Measurements from ENCODE around the gene FAM184A. TPM values are rescaled to one million over a fixed set of nuclear protein-coding genes. Genes with fewer than 3 reads are reported as not detected.

The FAM184A gene
- total and polyA plus RNA-seq, 12 donors = 0.91 to 5.2 (median 2.7) TPM

DNA sequence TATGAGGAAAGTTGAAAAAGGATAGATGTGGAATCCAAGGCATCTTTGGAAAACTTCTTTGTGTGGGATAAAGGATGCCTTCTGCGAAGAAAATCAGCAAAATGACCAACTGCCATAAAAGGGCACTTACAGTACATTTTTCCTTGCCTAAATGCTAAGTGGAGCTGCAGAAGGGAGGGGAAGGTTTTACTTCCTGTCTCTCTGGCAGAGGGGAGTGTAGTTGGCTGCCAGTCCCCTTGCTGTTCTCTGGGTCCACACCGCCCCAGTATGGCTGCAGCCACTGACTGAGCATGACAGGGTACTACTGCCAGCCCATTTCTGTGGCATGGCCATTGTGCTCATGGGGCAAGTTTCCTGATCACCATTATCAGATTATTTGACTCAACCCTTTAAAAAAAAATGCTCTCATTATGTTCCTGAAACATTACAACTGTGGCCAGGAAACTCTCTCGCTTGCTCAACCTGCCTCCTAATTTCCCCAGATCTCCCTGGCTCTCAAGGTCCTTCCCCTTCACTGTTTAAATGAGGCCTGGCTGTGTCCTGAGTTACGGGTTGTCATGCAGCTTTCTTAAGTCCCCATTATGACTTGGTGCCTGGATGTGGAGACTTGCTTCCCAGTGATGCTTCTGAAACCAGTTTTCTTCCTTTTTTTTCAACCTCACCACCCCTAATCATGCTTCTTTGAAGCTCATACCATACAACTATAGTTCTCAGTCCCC is 34.5 kb upstream of the FAM184A start:
- DNase-seq = peak in 4 of 7 donors; percentile 13 to 40 (median 23)
- no peaks in the 10 kb centered on the region for H3K4me1 ChIP-seq (replicated peaks in 1 of 2)
- H3K9me3 ChIP-seq (replicated peaks in 1 of 3) = no peaks in the 10 kb centered on the region
- no peaks in the 10 kb centered on the region for H3K27me3 ChIP-seq
- 64 to 80% (median 69%) methylated on average over 4 of the region's 4 CpGs for WGBS, 4 donors
- H3K4me3 ChIP-seq = no peak overlapping the region
- H3K27ac ChIP-seq = no peak overlapping the region
- H3K36me3 ChIP-seq (replicated peaks in 1 of 2) = no peaks in the 10 kb centered on the region
- intact Hi-C loops (cut with DNase I) = loop anchor here in 1 of 2 donors (5.0 kb wide), 1 partner anchor 146 kb away; no protein-coding TSS in a partner anchor
- no peak for TF ChIP-seq POLR2A (IDR thresholded peaks at IDR 0.05)
- TF ChIP-seq, protein P1, sequence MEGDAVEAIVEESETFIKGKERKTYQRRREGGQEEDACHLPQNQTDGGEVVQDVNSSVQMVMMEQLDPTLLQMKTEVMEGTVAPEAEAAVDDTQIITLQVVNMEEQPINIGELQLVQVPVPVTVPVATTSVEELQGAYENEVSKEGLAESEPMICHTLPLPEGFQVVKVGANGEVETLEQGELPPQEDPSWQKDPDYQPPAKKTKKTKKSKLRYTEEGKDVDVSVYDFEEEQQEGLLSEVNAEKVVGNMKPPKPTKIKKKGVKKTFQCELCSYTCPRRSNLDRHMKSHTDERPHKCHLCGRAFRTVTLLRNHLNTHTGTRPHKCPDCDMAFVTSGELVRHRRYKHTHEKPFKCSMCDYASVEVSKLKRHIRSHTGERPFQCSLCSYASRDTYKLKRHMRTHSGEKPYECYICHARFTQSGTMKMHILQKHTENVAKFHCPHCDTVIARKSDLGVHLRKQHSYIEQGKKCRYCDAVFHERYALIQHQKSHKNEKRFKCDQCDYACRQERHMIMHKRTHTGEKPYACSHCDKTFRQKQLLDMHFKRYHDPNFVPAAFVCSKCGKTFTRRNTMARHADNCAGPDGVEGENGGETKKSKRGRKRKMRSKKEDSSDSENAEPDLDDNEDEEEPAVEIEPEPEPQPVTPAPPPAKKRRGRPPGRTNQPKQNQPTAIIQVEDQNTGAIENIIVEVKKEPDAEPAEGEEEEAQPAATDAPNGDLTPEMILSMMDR (IDR thresholded peaks at IDR 0.05) = no peak

DNA sequence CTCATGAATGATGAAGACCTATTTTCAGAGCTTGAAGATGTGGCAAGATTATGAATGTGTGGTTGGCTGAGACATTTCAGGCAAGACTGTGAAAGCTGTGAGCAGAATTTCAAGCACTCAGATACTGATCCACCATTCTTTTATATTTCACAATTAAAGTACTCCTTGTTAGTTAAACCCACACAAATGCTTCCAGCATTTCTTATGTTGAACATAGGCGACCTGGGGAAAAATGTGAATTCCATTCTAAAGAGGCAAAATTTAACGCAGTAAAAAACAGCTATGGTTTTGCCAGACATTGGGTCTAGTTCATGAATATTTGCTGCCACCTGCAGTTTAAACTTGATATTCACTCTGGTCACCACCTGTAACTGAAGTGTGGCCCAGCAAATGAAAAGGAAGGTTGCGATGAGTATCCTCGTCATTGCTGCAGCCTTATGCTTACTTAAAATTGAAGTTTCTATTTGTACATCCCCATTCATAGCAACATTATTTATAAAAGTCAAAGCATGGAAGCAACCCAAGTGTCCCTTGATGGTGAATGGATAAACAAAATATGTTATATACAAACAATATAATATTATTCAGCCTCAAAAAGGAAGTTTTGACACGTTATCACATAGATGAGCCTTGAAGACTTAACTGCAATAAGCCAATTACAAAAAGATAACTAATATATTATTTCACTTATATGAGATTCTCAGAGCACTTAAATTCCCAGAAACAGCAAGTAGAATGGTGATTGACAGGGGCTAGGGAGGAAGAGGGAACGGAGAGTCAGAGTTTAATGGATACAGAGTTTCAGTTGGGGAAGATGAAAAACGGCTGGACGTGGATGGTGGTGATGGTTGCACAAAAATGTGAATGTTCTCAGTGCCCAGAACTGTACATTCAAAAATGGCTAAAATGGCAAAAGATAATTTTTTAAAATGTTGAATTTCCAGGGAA is 32.4 kb upstream of the FAM184A start:
- 24 to 34% (median 29%) methylated on average over 8 of the region's 8 CpGs for WGBS, 4 donors
- Histone ChIP-seq H3K27me3 (no peaks in the 10 kb centered on the region), H3K4me1 (replicated peaks in 1 of 2) (no peaks in the 10 kb centered on the region), H3K27ac (no peak overlapping the region), H3K36me3 (replicated peaks in 1 of 2) (no peaks in the 10 kb centered on the region), H3K4me3 (no peak overlapping the region), H3K9me3 (replicated peaks in 1 of 3) (no peaks in the 10 kb centered on the region)
- peak; percentile 21 to 63 (median 56) for DNase-seq
- intact Hi-C loops (cut with DNase I) = loop anchor here (2.0 to 5.0 kb wide), 2 partner anchors 142 to 144 kb away; no protein-coding TSS in a partner anchor
- no peak for TF ChIP-seq POLR2A (IDR thresholded peaks at IDR 0.05)
- TF ChIP-seq, protein P1 (IDR thresholded peaks at IDR 0.05) = peak; percentile 43 to 87 (median 76)

DNA sequence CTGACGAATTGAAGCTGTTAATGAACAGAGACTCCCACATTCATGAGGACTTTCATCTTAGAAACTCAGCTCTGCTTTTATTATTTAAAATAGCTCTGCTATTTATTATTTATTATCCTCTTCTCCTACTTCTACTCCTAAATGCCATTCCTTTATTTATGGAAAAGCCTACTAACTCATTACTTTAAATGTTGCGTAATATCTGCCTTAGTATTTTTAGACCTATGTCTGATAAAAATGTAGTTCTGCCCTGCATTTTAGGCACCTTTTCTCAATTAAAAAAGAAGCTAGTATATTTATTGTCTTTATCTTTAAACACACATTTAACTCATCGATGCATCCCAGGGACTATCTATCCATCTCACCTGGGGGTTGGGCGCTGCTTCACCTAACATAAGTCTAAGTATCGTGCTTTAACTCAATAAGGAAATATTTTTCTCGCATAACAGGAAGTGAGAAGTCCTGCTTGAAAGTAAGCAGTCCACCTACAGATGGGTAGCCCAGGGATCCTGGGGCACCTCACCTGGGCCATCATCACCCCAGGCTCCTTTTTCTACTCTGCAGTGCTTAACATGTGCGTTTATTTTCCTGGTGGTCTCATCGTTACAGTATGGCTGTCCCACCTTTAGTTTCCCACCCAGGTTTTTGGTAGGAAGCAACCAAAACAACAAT is 31.3 kb upstream of the FAM184A start:
- Histone ChIP-seq H3K27ac (no peak overlapping the region), H3K27me3 (no peaks in the 10 kb centered on the region), H3K9me3 (replicated peaks in 1 of 3) (no peaks in the 10 kb centered on the region), H3K4me3 (no peak overlapping the region), H3K4me1 (replicated peaks in 1 of 2) (no peaks in the 10 kb centered on the region), H3K36me3 (replicated peaks in 1 of 2) (no peaks in the 10 kb centered on the region)
- no peak for DNase-seq
- intact Hi-C loops (cut with DNase I) = loop anchor here (2.0 to 5.0 kb wide), 2 partner anchors 141 to 142 kb away; no protein-coding TSS in a partner anchor
- TF ChIP-seq POLR2A (IDR thresholded peaks at IDR 0.05) = no peak
- TF ChIP-seq, protein P1 (IDR thresholded peaks at IDR 0.05) = no peak
- 65 to 69% (median 67%) methylated on average over 8 of the region's 8 CpGs for WGBS, 4 donors
